Erythroblast (primary cell): Measurements from ENCODE around the gene CD33.

Experiments
- GATA1 ChIP-seq: IDR thresholded peaks from 2 replicates; pipeline ENCODE4 v1.6.1; 2011; ENCODE audit warnings: low read depth, mild to moderate bottlenecking, control low read depth, low read length, moderate library complexity
- POLR2A ChIP-seq: IDR thresholded peaks from 2 replicates; pipeline ENCODE4 v1.6.1; 2011; ENCODE audit warnings: mild to moderate bottlenecking, low read length

DNA sequence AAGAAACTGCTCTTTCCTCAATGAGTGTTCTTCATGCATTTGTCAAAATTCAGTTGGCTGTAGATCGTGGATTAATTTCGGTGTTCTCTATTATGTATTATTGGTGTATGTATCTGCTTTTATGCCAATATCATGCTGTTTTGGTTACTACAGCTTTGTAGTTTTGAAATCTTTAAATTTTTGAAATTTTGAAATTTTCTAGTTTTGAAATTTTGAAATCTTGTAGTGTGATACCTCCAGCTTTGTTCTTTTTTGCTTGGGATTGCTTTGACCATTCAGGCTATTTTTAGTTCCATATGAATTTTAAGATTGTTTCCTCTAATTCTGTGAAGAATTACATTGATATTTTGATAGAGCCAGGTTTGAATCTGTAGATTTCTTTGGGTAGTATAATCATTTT lies 3.1 kb downstream of the CD33 start:
- TF ChIP-seq POLR2A: no peak
- TF ChIP-seq GATA1: no peak
